Spleen (tissue), 11 donors: ENCODE results near the gene ARHGAP45. TPM values are rescaled to one million over a fixed set of nuclear protein-coding genes. Genes with fewer than 3 reads are reported as not detected.

Experiments used
- DNase-seq: peaks from one replicate; pipeline ENCODE4 v3.0.0-alpha.2; 2020
- H3K27ac ChIP-seq, 8 donors: fragments of 200-600 bp; sonication (generic) in 7 of 8; 1 replicate in 4 of 8; 2 replicates in 4 of 8; pipeline versions ENCODE4 v1.5.0 to v1.8.0; 2016 to 2021; ENCODE audit warnings: inconsistent platforms in 4 of 8, mild to moderate bottlenecking in 4 of 8, moderate library complexity in 1 of 8
- H3K27me3 ChIP-seq, 7 donors: fragments of 200-600 bp; sonication (generic) in 6 of 7; replicated peaks in 1 of 7; 1 replicate in 4 of 7; 2 replicates in 3 of 7; pipeline versions ENCODE4 v1.5.0 to v1.8.0; 2016 to 2021; ENCODE audit warnings: inconsistent platforms in 3 of 7, mild to moderate bottlenecking in 1 of 7
- H3K36me3 ChIP-seq, 6 donors: fragments of 200-600 bp; sonication (generic) in 5 of 6; 1 replicate in 4 of 6; 2 replicates in 2 of 6; pipeline versions ENCODE4 v1.5.0 to v1.8.0; 2016 to 2021; ENCODE audit warnings: inconsistent platforms in 2 of 6
- H3K4me1 ChIP-seq, 6 donors: fragments of 200-600 bp; sonication (generic) in 5 of 6; 1 replicate in 3 of 6; 2 replicates in 3 of 6; pipeline versions ENCODE4 v1.5.0 to v1.8.0; 2016 to 2021; ENCODE audit warnings: inconsistent platforms in 3 of 6
- H3K4me3 ChIP-seq, 8 donors: fragments of 200-600 bp; sonication (generic) in 7 of 8; 1 replicate in 4 of 8; 2 replicates in 4 of 8; pipeline versions ENCODE4 v1.5.0 to v1.8.0; 2016 to 2021; ENCODE audit warnings: inconsistent platforms in 4 of 8, mild to moderate bottlenecking in 4 of 8, moderate library complexity in 2 of 8
- H3K9me3 ChIP-seq, 8 donors: fragments of 200-600 bp; sonication (generic) in 7 of 8; 1 replicate in 4 of 8; 2 replicates in 4 of 8; pipeline versions ENCODE4 v1.5.0 to v1.8.0; 2016 to 2021; ENCODE audit warnings: inconsistent platforms in 4 of 8
- CTCF ChIP-seq, 11 experiments: fragments of 200-600 bp in 7 of 11; fragments of 450-650 bp in 4 of 11; sonication (generic) in 4 of 11; IDR thresholded peaks in 8 of 11; conservative IDR thresholded peaks in 3 of 11; 1 replicate in 7 of 11; 2 replicates in 4 of 11; pipeline versions ENCODE4 v1.4.0 to v1.8.0; 2016 to 2021; ENCODE audit warnings: antibody characterized with exemption in 11 of 11, inconsistent platforms in 4 of 11, mild to moderate bottlenecking in 1 of 11
- POLR2A ChIP-seq, 3 donors: fragments of 450-650 bp; IDR thresholded peaks; one replicate each; pipeline ENCODE4 v1.5.1; 2017; ENCODE audit warnings: antibody characterized with exemption in 3 of 3, mild to moderate bottlenecking in 1 of 3
- POLR2AphosphoS5 ChIP-seq, 3 donors: sonication (generic); formaldehyde crosslinking; IDR thresholded peaks; one replicate each; pipeline ENCODE4 v1.5.1; 2017; ENCODE audit warnings: antibody characterized with exemption in 3 of 3
- WGBS, 5 donors: extraction: QIAGEN DNeasy Blood & Tissue Kit in 3 of 5; methylation state at CpG; one replicate each; pipeline versions ENCODE4 v1.1.5 to v1.1.7; 2013 to 2018; 5-methylcytosine and 5-hydroxymethylcytosine counted together
- intact Hi-C: fragments of 100-400 bp; cut with DNase I; formaldehyde crosslinking; loops from one replicate; pipeline ENCODE4 v1.15.0; 2023; ENCODE audit warnings: low total_unique reads
- polyA plus RNA-seq, 3 donors: library from polyadenylated mRNA; stranded (reverse); fragments of 200-250 nt; gene quantifications; one replicate each; pipeline ENCODE4 v1.2.1, GENCODE V29; 2013
- total RNA-seq, 7 donors: library from RNA; depleted of rRNA in 3 of 7; stranded (reverse); fragments of >200 nt in 3 of 7; fragmentation: NEBNext Ultra II Directional in 4 of 7; extraction: Animal tissue kit (Norgen Biotek cat#: 25700) in 4 of 7; gene quantifications; one replicate each; pipeline versions ENCODE4 v1.1.0 to v1.2.1, GENCODE V29; 2016 to 2021
- donor health status: healthy with polysubstance abuse.
- donor health status: DM: no; HTN: no; CAD: no; lungs with moderate emphysema.
- donor health status: DM: no; HTN: no; CAD: no.
- donor health status: Bipolar disorder and iron deficiency.
- donor health status: healthy.
- donor health status: DM: no; HTN: no; CAD: no.
- donor health status: DM: yes; HTN: yes; CAD: no.

The ARHGAP45 gene
- total and polyA plus RNA-seq, 10 donors, result 161 to 356 (median 245) TPM

GRCh38 chr19:1116726-1117581 is 50.0 kb downstream of the ARHGAP45 start:
- WGBS, 5 donors, result 90 to 96% (median 92%) methylated on average over 36 to 52 of the region's 52 CpGs
- Histone ChIP-seq H3K36me3 (peaks cover 7 to 100% (median 99%) of the 10 kb centered on the region in 6 donors), H3K4me3 (no peak overlapping the region), H3K9me3 (no peaks in the 10 kb centered on the region), H3K27ac (peak overlapping the region in 3 of 8 donors; percentile 32 to 66 (median 41)), H3K4me1 (peaks cover 12 to 61% (median 25%) of the 10 kb centered on the region in 6 donors), H3K27me3 (no peaks in the 10 kb centered on the region)
- intact Hi-C loops, result no loop called here
- TF ChIP-seq POLR2A (IDR thresholded peaks at IDR 0.05) (no peak), CTCF (IDR thresholded peaks at IDR 0.05 in 8 of 11, conservative IDR thresholded peaks at IDR 0.05 in 3 of 11) (no peak), POLR2AphosphoS5 (IDR thresholded peaks at IDR 0.05) (peak in 2 of 3 donors; percentile 30 to 76)
- peak; percentile 72 for DNase-seq

- H3K4me1 ChIP-seq, result peaks cover 12 to 55% (median 21%) of the 10 kb centered on the region in 6 donors
- H3K4me3 ChIP-seq, result no peak overlapping the region
- peak; percentile 71 for DNase-seq
- peak overlapping the region in 1 of 8 donors; percentile 66 for H3K27ac ChIP-seq
- 92 to 96% (median 94%) methylated on average over 10 to 16 of the region's 16 CpGs for WGBS, 5 donors
- intact Hi-C loops, result no loop called here
- TF ChIP-seq POLR2AphosphoS5 (IDR thresholded peaks at IDR 0.05) (no peak), CTCF (IDR thresholded peaks at IDR 0.05 in 8 of 11, conservative IDR thresholded peaks at IDR 0.05 in 3 of 11) (no peak), POLR2A (IDR thresholded peaks at IDR 0.05) (no peak)
- H3K36me3 ChIP-seq, result peaks cover 9 to 100% (median 99%) of the 10 kb centered on the region in 6 donors
- H3K27me3 ChIP-seq, result no peaks in the 10 kb centered on the region
- no peaks in the 10 kb centered on the region for H3K9me3 ChIP-seq
Observed at GRCh38 chr19:1117654-1118053, 50.7 kb downstream of the ARHGAP45 start.

GRCh38 chr19:1118999-1119398 is 52.0 kb downstream of the ARHGAP45 start:
- Histone ChIP-seq H3K4me3 (no peak overlapping the region), H3K27me3 (no peaks in the 10 kb centered on the region), H3K27ac (peak overlapping the region in 1 of 8 donors; percentile 33), H3K9me3 (no peaks in the 10 kb centered on the region), H3K4me1 (peaks cover 1 to 55% (median 20%) of the 10 kb centered on the region in 6 donors), H3K36me3 (peaks cover 11 to 100% (median 99%) of the 10 kb centered on the region in 6 donors)
- peak; percentile 79 for DNase-seq
- intact Hi-C loops, result no loop called here
- 90 to 94% (median 93%) methylated on average over 34 of the region's 34 CpGs for WGBS, 5 donors
- TF ChIP-seq CTCF (IDR thresholded peaks at IDR 0.05 in 8 of 11, conservative IDR thresholded peaks at IDR 0.05 in 3 of 11) (no peak), POLR2A (IDR thresholded peaks at IDR 0.05) (no peak), POLR2AphosphoS5 (IDR thresholded peaks at IDR 0.05) (peak; percentile 65 to 85 (median 67))
